CMK (cell line): ENCODE measurements around the gene ADSS1.
A peak's percentile ranks its signal among the peaks of the same experiment; 100 is the strongest.

Source experiments
- DNase-seq: peaks from one replicate; pipeline ENCODE4 v3.0.0-alpha.2; 2010; ENCODE audit warnings: low read depth

Gene ADSS1

GRCh38 chr14:104723651-104724406 is at the start of gene ADSS1:
ADSS1 (plus strand) TSS chr14:104724229; CDS start chr14:104724271, 42 bp downstream.
- DNase-seq, result no peak

DNA sequence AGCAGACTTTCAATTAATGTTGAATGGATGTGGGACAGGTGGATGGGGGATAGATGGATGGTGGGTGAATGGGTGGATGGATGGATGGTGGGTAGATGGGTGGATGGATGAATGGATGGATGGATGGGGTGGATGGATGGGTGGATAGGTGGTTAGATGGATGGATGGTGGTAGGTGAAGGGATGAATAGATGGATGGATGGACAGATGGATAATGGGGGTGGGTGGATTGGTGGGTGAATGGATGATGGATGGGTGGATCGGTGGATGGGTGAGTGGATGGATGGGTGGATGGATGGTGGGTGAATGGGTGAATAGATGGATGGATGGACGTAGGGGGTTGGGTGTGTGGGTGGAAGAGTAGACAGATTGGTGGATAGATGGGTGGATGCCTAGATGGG is 48.6 kb upstream of the ADSS1 start:
- no peak for DNase-seq

- DNase-seq, result no peak
Observed at GRCh38 chr14:104676130-104676693, 47.8 kb upstream of the ADSS1 start.

DNA sequence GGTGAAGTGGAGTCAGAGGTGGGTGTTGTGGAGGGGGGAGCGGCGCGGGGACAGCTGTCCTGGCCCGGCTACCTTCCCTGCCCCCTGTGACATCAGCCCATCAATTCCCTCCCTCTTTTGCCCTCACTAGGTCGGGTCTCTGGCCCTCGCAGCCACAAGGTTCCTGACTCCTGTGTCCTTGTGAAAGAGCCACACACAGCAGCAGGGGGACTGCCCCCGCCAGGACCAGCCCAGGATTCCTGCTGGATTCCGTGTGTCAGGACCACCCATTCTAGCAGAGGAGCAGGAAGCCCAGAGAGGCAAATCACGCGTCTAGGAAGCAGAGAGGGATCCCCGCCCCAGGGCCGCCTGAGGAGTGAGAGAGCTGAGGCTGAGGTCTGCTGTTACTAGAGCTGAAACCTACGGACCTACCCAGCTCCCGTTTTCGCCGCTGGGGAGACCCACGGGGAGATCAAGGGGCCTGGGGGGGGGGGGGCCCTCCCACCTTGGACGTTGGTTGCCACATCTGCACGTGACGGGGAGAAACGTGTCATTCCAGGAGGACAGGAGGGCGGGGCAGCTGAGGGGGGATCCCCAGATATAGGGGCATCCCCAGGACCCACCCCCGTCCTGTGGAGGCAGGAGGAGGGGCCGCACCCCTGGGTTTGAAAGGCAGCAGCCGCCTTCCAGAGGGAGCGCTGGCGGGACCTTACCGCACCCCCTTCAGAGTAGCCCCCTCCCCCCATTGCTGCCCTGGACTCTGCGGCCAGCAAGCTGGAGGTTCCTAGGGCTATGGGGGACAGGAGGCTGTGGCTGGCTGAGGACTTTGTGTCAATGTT is 47.1 kb upstream of the ADSS1 start:
- DNase-seq, result no peak

DNA sequence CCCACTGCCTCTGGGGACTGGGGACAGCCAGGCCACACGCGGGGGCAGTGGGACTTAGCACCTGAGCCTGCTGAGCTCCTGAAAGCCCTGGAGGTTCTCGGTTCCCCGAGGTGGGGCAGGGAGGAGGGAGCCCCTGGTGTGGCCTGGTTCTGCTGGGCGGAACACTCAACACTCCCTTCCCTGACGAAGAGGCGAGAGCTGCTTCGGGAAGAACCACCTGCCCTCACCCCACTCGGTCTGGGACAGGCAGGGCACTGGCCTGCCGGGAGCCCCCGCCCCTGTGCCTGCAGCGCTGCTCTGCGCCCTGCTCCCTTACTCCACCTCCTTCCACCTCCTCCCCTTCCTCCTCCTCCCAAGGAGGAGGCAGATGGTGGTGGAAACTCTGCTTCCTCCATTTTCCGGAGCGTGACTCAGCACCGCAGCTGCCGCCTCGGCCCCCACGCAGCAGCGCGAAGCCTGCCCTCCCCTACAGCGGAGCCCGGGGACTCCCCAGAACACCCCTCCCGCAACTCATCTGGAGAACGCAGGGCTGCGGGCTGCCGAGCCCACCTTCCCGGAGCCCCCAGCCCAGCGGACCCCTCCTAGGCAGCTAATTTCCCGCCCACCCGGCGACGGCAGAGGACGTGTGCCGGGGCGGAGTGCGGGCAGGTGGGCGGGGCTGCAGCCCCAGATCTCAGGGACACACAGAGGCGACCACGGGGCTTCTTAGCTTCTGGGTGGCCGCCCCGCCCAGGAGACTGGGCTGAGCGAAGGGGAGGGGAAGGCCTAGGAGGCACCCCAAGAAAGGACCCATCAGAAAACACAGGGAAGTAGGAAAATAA is 46.3 kb upstream of the ADSS1 start:
- peak; percentile 81 for DNase-seq

DNA sequence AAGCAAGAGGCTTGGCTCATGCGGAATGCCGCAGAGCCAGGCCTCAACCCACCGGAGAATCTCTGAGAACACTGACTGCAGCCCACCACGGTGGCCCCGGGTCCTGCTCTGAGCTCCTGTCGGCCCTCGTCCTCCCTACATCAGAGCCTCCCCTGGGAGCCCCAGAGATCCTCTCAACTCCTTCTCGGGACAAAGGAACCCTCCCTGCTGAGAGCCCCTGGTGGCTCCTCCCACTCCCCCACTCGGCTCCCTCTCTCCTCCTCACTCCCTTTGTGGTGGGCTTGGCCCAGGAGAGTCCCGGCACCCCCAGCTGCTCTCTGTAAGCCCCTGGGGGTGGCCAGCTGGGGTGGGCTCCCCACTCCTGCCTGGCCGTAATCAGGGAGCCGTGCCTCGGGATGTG is 45.7 kb upstream of the ADSS1 start:
- no peak for DNase-seq

DNA sequence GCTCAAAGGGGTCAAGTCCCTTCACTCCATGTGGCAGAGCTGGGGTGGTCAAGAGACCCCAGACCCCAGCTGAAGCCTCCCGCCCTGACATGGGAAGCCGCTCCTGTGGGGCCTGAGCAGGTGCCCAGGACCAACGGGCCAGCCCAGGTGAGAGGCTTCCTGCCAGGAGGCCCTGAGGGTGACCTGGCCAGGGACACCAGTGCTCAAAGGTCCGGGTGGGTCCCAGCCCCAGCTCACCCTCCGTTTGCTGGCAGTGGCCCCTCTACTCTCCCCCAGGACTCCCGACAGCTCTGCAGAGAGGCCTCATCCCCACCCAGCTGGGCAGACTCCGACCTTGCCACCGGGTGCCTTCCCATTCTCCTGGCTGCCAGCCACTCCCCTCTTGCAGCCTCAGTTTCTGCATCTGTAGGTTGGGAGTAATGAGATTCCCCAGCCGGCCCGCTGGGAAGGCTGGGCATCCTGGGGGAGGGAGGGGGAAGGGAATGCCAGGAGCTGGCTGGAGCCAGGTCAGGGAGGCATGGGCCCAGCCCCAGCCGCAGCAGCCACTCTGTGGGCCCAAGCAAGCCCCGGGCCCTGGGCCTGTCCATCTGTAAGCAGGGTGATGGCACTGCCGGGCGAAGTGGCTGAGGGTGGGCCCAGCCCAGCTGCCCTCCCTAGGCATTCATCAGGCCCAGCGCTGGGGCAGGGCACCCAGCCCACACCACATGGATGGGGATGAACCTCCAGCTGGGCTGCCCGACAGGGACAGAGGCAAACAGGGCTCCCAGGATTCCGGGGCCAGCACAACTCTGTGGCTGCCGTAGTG is 44.9 kb upstream of the ADSS1 start:
- DNase-seq, result no peak

GRCh38 chr14:104680056-104680805 is 43.8 kb upstream of the ADSS1 start:
- no peak for DNase-seq

DNA sequence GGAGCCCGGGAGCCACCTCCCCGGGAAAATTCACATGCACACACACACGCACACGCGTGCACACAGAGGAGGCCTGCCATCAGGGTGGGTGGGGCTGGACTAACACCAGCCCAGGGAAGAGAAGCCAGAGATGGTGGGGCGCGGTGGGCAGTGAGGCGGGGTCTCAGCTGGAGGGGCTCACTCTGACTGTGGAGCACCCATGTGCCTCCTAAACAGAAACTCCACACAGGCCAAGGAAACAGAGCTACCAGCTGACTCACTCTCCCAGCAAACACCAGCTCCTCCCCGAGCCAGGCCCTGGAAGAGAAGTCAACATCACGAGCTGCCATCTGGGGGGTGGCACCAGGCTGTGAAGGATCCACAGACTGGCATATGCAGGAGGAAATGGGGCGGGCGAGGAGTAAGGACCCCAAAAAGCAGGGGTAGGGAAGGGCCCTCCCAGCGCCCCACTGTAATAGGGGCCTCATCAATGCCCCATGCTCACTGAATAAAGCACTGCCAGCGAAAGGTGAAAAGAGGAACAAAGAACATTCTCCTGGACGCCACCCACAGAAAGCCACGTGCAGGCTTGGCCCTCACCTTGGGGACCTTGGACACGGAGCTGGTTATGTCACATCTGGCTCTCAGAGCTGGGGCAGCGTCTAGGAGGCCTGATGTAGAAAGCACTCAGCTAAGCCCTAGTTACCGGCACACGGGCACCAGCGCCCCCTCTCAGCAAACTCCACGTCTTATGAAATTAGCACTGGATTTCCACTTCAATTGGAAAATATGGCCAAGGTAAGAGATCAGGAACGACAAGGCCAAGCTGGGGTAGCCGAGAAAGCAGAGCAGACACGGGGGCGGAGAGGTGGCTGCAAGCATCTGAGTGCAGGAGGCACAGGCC is 43.0 kb upstream of the ADSS1 start:
- DNase-seq, result no peak

DNA sequence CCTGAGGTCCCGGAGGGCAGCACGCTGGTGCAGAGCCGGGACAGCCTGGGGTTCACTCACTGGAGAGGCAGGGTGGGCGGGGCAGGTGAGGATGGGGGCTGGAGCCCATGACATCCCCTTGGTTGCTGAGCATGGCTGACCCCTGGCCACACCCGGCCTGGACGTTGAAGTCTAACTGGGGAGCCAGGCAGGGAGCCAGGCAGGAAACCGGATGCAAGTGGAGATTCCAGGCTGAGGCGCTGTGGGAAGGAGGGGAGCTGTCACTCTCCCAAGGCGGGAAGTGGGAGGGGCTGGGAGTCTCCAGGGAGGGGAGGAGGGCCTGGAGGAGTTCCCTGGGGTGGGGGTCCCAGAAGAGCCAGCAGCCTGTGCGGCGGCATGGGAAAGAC is 42.3 kb upstream of the ADSS1 start:
- no peak for DNase-seq

DNA sequence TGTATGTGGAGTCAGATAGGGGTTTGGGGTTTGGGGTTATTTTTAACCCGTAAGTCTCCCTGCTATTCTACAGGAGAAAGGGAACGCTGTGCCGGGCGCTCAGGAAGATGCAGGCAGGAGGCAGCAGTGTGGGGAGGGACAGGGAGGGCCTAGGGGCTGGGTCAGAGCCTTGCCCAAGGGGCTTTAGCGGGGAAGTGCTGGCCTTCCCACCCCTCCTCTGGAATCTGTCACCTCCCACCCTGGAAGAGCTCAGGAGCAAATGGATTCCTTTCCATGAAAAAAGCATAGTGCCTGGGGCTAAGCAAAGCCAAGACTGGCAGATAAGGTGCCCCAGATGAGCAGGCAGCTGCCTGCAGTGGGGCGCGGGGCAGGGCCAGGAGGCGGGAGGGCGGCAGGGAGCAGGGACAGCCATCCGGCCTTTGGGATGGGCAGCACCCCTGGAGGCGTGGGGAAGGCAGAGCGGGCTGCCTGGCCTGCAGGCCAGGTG is 41.9 kb upstream of the ADSS1 start:
- no peak for DNase-seq

- DNase-seq, result no peak
Observed at GRCh38 chr14:104683653-104684448, 40.2 kb upstream of the ADSS1 start.

DNA sequence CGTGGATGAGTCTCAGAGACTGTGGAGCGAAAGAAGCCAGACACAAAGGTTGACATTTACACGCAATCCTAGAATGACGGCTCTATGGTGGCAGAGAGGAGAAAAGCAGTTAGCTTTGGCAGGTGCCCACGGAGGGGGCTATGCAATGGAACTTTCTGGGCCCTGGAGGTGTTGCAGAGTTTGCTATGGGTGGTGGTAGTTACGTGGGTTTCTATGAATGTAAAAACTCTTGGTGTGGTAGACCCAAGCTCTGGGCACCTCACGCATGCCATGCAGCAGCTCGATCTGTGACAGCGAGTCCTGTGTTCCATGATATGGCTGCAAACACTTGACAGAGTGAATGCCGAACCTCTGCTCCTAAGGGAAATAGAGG is 39.6 kb upstream of the ADSS1 start:
- DNase-seq, result no peak

DNA sequence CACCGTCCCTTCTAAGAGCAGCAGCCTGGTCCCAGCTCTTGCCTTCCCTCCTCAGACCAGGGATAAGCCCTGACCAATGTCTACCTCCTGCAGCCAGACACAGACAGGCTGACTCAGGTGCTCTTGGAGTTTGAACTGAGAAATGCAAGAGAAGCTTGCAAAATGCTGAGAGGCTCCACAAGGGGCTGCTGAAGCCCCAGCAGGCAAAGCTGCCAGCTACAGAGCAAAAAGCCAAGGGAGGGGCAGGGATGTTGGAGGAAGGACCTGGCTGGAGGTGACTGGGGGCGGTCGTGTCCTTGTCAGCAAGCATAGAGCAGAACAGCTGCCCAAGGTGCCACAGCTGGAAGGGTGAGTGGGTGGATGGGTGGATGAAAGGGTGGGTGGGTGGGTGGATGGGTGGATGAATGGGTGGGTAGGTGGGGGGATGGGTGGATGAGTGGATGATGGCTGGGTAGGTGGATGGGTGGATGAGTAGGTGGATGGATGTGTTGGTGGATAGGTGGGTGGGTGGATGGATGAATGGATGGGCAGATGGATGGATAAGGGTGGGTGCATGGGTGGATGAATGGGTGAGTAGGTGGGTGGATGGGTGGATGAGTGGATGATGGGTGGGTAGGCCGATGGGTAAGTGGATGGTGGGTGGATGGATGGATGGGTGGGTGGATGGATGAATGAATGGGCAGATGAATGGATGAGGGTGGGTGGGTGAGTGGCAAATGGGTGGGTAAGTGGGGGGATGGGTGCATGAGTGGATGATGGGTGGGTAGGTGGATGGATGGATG is 38.6 kb upstream of the ADSS1 start:
- DNase-seq, result no peak

DNA sequence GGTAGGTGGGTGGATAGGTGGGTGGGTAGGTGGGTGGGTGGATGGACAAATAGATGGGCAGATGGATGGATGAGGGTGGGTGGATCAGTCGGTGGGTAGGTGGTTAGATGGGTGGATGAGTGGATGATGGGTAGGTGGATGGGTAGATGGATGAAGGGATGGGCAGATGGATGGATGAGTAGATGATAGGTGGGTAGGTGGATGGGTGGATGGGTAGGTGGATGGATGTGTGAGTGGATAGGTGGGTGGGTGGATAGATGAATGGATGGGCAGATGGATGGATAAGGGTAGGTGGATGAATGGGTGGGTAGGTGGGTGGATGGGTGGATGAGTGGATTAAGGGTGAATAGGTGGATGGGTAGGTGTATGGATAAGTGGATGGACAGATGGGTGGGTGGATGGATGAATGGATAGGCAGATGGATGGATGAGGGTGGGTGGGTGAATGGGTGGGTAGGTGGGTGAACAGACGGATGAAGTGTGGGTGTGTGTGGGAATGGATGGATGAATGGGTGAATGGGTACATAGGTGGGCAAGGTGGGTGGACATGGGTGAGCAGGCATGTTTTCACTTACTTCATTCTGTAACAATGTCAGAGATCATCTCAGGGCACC is 37.9 kb upstream of the ADSS1 start:
- DNase-seq, result no peak

GRCh38 chr14:104686624-104687517 is 37.2 kb upstream of the ADSS1 start:
- no peak for DNase-seq
